ENCODE data around the gene DBH. TPM values are rescaled to one million over a fixed set of nuclear protein-coding genes. Genes with fewer than 3 reads are reported as not detected.

DBH gene
- total RNA-seq, 1 donor from 2014 or later, result 0.10 TPM

GRCh38 chr9:133643978-133644760, 8.0 kb downstream of the DBH start:
- DNase-seq, result no peak

GRCh38 chr9:133645021-133645765, 9.0 kb downstream of the DBH start:
- no peak for DNase-seq

- no peak for DNase-seq
Observed at GRCh38 chr9:133647148-133647547, 11.0 kb downstream of the DBH start.

GRCh38 chr9:133647765-133648469, 11.8 kb downstream of the DBH start:
- DNase-seq, result no peak

GRCh38 chr9:133649194-133649593, 13.0 kb downstream of the DBH start:
- DNase-seq, result no peak

GRCh38 chr9:133650026-133650425, 13.9 kb downstream of the DBH start:
- DNase-seq, result no peak

- DNase-seq, result no peak
Observed at GRCh38 chr9:133653638-133654037, 17.5 kb downstream of the DBH start.

- no peak for DNase-seq
Observed at GRCh38 chr9:133654736-133655657, 18.8 kb downstream of the DBH start.

GRCh38 chr9:133655701-133656100, 19.5 kb downstream of the DBH start:
- no peak for DNase-seq

GRCh38 chr9:133656211-133657119, 20.3 kb downstream of the DBH start:
- DNase-seq, result no peak

- DNase-seq, result peak; percentile 52
Observed at GRCh38 chr9:133657120-133657661, 21.0 kb downstream of the DBH start.

- DNase-seq, result peak; percentile 72
Observed at GRCh38 chr9:133658442-133659431, 22.6 kb downstream of the DBH start.

GRCh38 chr9:133659516-133659915, 23.4 kb downstream of the DBH start:
- DNase-seq, result no peak

GRCh38 chr9:133661846-133662540, 25.8 kb downstream of the DBH start:
- peak; percentile 22 for DNase-seq

GRCh38 chr9:133664173-133665050, 28.2 kb downstream of the DBH start:
- DNase-seq, result no peak

GRCh38 chr9:133665096-133665495, 28.9 kb downstream of the DBH start:
- no peak for DNase-seq

- DNase-seq, result no peak
Observed at GRCh38 chr9:133665535-133665934, 29.4 kb downstream of the DBH start.

All from tongue (tissue), 2 donors.